Heart left ventricle (tissue), 16 donors: ENCODE measurements around the gene GH2. TPM values are rescaled to one million over a fixed set of nuclear protein-coding genes. Genes with fewer than 3 reads are reported as not detected.
A peak's percentile ranks its signal among the peaks of the same experiment; 100 is the strongest.
"Not testable (repeated sequence)": the region's sequence is repeated elsewhere in the genome, so short reads cannot be mapped to it uniquely, and the experiment has no call there.

Source experiments
- ATAC-seq, 4 donors: fragments of 200-7000 bp; cut with Tn5 transposase; one replicate each; pipeline ENCODE4 v1.9.1; 2020 to 2022; ENCODE audit warnings: moderate library complexity in 4 of 4, mild to moderate bottlenecking in 3 of 4, moderate number of reproducible peaks in 1 of 4
- DNase-seq, 5 donors: peaks; one replicate each; pipeline ENCODE4 v3.0.0-alpha.2; 2020
- H3K27ac ChIP-seq, 12 donors: fragments of 200-600 bp; sonication (generic) in 4 of 12; one replicate each; pipeline versions ENCODE4 v1.5.0 to v1.8.0; 2016 to 2022; ENCODE audit warnings: mild to moderate bottlenecking in 2 of 12
- H3K27me3 ChIP-seq, 9 donors: fragments of 200-600 bp; sonication (generic) in 2 of 9; one replicate each; pipeline versions ENCODE4 v1.5.1 to v1.8.0; 2016 to 2022; ENCODE audit warnings: mild to moderate bottlenecking in 3 of 9
- H3K36me3 ChIP-seq, 9 donors: fragments of 200-600 bp; sonication (generic) in 2 of 9; one replicate each; pipeline versions ENCODE4 v1.5.0 to v1.8.0; 2018 to 2022; ENCODE audit warnings: mild to moderate bottlenecking in 2 of 9
- H3K4me1 ChIP-seq, 12 donors: fragments of 200-600 bp; sonication (generic) in 4 of 12; one replicate each; pipeline versions ENCODE4 v1.5.0 to v1.8.0; 2016 to 2022; ENCODE audit warnings: mild to moderate bottlenecking in 3 of 12
- H3K4me3 ChIP-seq, 12 donors: fragments of 200-600 bp; sonication (generic) in 4 of 12; one replicate each; pipeline versions ENCODE4 v1.5.0 to v1.8.0; 2017 to 2022; ENCODE audit warnings: mild to moderate bottlenecking in 9 of 12, moderate library complexity in 4 of 12
- H3K9me3 ChIP-seq, 12 donors: fragments of 200-600 bp; sonication (generic) in 4 of 12; one replicate each; pipeline versions ENCODE4 v1.5.0 to v1.8.0; 2016 to 2022; ENCODE audit warnings: mild to moderate bottlenecking in 1 of 12
- CTCF ChIP-seq, 12 donors: fragments of 200-600 bp; sonication (generic) in 4 of 12; IDR thresholded peaks; one replicate each; pipeline versions ENCODE4 v1.5.0 to v1.8.0; 2018 to 2022; ENCODE audit warnings: antibody characterized with exemption in 12 of 12, mild to moderate bottlenecking in 5 of 12
- POLR2A ChIP-seq, 2 donors: fragments of 450-650 bp; IDR thresholded peaks; one replicate each; pipeline ENCODE4 v1.6.1; 2017; ENCODE audit warnings: antibody characterized with exemption in 2 of 2, mild to moderate bottlenecking in 2 of 2, moderate library complexity in 2 of 2
- WGBS, 4 donors: extraction: QIAGEN DNeasy Blood & Tissue Kit in 2 of 4; methylation state at CpG; one replicate each; pipeline versions ENCODE4 v1.1.5 to v1.1.7; 2013 to 2018; 5-methylcytosine and 5-hydroxymethylcytosine counted together
- intact Hi-C, 10 donors: fragments of 100-400 bp; cut with DNase I; formaldehyde crosslinking; loops; one replicate each; pipeline versions ENCODE4 v1.11.1 to v1.14.2; 2022
- polyA plus RNA-seq, 2 donors: library from polyadenylated mRNA; stranded (reverse); fragments of 200-250 nt; gene quantifications; one replicate each; pipeline ENCODE4 v1.2.3, GENCODE V29; 2013
- total RNA-seq, 9 donors: library from RNA; depleted of rRNA in 2 of 9; stranded (reverse); fragments of >200 nt in 2 of 9; fragmentation: NEBNext Ultra II Directional in 3 of 9; extraction: Animal tissue kit (Norgen Biotek cat#: 25700) in 3 of 9; gene quantifications; one replicate each; pipeline versions ENCODE4 v1.1.0 to v1.2.4, GENCODE V29; 2016 to 2023
- donor health status: ischemic (EF 13 %, LVEDD 7.1; RV severe dilation, severe dysfunction).
- donor health status: healthy with polysubstance abuse.
- donor health status: DM: no; HTN: yes; CAD: no.
- donor health status: DM: no; HTN: no; CAD: no.
- donor health status: ischemic (EF 25% LVEDD 6.9; RV normal size, moderate dysfunction).
- donor health status: ischemic (EF 25% LVEDD 5.7; RV mildly dilated, moderate dysfunction).
- donor health status: healthy.
- donor health status: DM: yes; HTN: yes; CAD: no.
- donor health status: ischemic (EF 35%, LVEDD 5.7; RV mildly dilated, moderate dysfunction).
- donor health status: nonischemic (EF 11% LVEDD 7.7; RV severe dilation, severe dysfunction).
- donor health status: DM: yes; HTN: yes; CAD: no.
- donor health status: PGD.
- donor health status: ischemic (EF 29% LVEDD 5.4; RV normal size, mild dysfunction).
- donor health status: nonischemic (EF 23%, LVEDD 6.1; RV moderate dilation, normal function).

GH2 gene
- total and polyA plus RNA-seq, 11 donors: not detected

- no peaks in the 10 kb centered on the region for H3K9me3 ChIP-seq
- DNase-seq (no peak), ATAC-seq (no peak)
- H3K4me3 ChIP-seq: no peak overlapping the region
- no peaks in the 10 kb centered on the region for H3K27me3 ChIP-seq
- peaks cover 0 to 24% (median 10%) of the 10 kb centered on the region in 12 donors for H3K4me1 ChIP-seq
- TF ChIP-seq POLR2A (IDR thresholded peaks at IDR 0.05) (no peak), CTCF (IDR thresholded peaks at IDR 0.05) (no peak)
- WGBS, 4 donors: 64 to 99% (median 80%) methylated on average over 3 of the region's 3 CpGs
- intact Hi-C loops: no loop called here
- no peaks in the 10 kb centered on the region for H3K36me3 ChIP-seq
- peak overlapping the region in 1 of 12 donors; percentile 42 for H3K27ac ChIP-seq
Measured at GRCh38 chr17:63847525-63848249, 34.1 kb downstream of the GH2 start.

- Histone ChIP-seq H3K27ac (no peak overlapping the region), H3K36me3 (no peaks in the 10 kb centered on the region), H3K4me3 (no peak overlapping the region), H3K4me1 (peaks cover 8 to 37% (median 20%) of the 10 kb centered on the region in 12 donors), H3K27me3 (no peaks in the 10 kb centered on the region), H3K9me3 (no peaks in the 10 kb centered on the region)
- WGBS, 4 donors: 0 to 89% (median 48%) methylated on average over 1 of the region's 1 CpG
- DNase-seq: no peak
- intact Hi-C loops: no loop called here
- TF ChIP-seq POLR2A (IDR thresholded peaks at IDR 0.05) (no peak), CTCF (IDR thresholded peaks at IDR 0.05) (no peak)
- ATAC-seq: no peak
Measured at GRCh38 chr17:63845509-63845908, 36.2 kb downstream of the GH2 start.

- peak overlapping the region in 10 of 12 donors; percentile 69 to 99 (median 93) for H3K4me3 ChIP-seq
- ATAC-seq: no peak
Measured at GRCh38 chr17:63843910-63844677, 37.6 kb downstream of the GH2 start.

GRCh38 chr17:63843387-63843888 is 38.3 kb downstream of the GH2 start:
- ATAC-seq (peak in 3 of 4 donors; percentile 0 to 23 (median 9)), DNase-seq (peak in 3 of 5 donors; percentile 57 to 83 (median 75))
- Histone ChIP-seq H3K4me1 (peaks cover 18 to 48% (median 38%) of the 10 kb centered on the region in 12 donors), H3K27ac (peak overlapping the region; percentile 66 to 98 (median 94)), H3K4me3 (peak overlapping the region; percentile 28 to 99 (median 93))
- H3K36me3 ChIP-seq, H3K9me3 ChIP-seq, H3K27me3 ChIP-seq: not testable (repeated sequence)
- WGBS, 4 donors: 6 to 17% (median 9%) methylated on average over 19 of the region's 19 CpGs
- intact Hi-C loops: loop anchor here in 2 of 10 donors (2.0 to 5.0 kb wide), 2 partner anchors 71 kb away; partner anchors contain the start of genes CCDC47 (in 2 of the 2) and DDX42 (in 1 of the 2)

More at GRCh38 chr17:63843910-63844677, 37.6 kb downstream of the GH2 start:
- Histone ChIP-seq H3K9me3 (no peaks in the 10 kb centered on the region), H3K27me3 (no peaks in the 10 kb centered on the region), H3K27ac (peak overlapping the region; percentile 66 to 98 (median 94)), H3K4me1 (peaks cover 16 to 48% (median 34%) of the 10 kb centered on the region in 12 donors), H3K36me3 (no peaks in the 10 kb centered on the region)
- WGBS, 4 donors: 67 to 80% (median 73%) methylated on average over 9 of the region's 9 CpGs
- TF ChIP-seq POLR2A (IDR thresholded peaks at IDR 0.05) (no peak), CTCF (IDR thresholded peaks at IDR 0.05) (no peak)
- intact Hi-C loops: loop anchor here in 2 of 10 donors (2.0 to 5.0 kb wide), 2 partner anchors 71 to 72 kb away; partner anchors contain the start of genes CCDC47 (in 2 of the 2) and DDX42 (in 1 of the 2)
- no peak for DNase-seq
